GM18517 (cell line): ENCODE data around the gene CLPTM1L.
"Not testable (repeated sequence)": the region's sequence is repeated elsewhere in the genome, so short reads cannot be mapped to it uniquely, and the experiment has no call there.

ENCODE experiments used
- ATAC-seq: cut with Tn5 transposase; IDR thresholded peaks from one replicate; pipeline ENCODE4 v1.9.1; 2021; ENCODE audit warnings: mild to moderate bottlenecking, moderate library complexity; ENCODE audit not compliant: unreplicated experiment

CLPTM1L gene

DNA sequence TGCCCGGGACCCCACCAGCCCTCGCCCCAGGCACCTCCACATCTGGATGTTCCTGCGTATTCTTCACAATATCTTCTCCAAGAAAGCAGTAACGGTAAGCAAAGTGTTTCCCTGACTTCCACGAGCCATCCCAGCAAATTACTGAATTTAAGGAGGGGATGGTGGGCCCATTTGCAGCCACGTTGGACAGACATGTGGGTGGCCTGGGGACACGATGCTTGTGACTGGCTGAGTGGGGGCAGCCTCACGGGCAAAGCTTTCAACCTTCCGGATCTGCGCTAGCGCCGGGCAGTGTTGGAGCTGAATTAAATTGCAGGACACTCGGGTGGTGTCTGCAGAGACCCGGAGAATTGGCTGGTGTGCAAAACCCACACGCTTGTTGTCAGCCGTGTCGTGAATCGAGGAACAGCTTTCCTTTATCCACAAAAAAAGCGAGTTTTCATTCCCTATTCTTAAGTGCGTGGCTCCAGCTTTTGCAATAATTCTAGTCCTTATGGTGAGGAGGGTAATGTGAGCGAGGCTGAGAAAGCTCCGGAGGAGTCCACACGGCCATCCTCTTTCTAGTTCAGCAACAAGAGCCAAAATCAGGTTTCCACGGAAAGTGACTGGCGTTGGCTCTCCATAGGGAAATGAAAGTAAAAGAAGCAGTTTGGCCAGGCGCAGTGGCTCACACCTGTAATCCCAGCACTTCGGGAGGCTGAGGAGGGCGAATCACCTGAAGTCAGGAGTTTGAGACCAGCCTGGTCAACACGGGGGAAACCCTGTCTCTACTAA is 17.5 kb upstream of the CLPTM1L start:
- ATAC-seq, result no peak

DNA sequence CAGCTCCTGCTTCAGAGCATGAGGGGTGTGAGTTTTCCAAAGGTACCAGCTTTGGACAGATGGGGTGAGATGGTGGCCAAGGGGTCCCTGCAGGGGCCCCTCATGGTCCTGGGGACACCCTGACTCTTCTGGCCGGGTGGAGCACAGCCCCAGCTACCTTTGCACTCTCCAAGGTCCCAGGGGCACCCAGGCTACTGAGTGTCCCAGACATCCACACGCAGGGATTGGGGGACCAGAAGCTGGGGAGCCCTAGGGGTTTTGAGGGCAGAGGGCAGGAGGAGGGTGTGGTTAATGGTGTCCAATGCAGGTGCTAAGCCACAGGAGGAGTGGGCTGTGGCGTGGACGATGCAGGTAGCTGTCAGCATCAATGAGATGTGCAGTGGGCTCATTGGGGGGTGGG is 16.0 kb upstream of the CLPTM1L start:
- ATAC-seq, result no peak

DNA sequence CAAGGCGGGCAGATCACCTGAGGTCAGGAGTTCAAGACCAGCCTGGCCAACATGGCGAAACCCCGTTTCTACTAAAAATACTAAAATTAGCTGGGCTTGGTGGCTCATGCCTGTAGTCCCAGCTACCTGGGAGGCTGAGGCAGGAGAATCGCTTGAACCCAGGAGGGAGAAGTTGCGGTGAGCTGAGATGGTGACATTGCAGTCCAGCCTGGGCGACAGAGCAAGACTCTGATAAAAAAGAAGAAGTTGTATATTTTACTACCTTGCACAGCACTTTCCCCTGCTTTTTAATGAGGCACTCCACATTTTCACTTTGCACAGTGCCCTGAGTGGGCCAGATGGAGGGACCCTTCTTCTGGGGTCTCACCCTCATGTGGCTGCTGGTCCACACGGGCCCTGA is 15.5 kb upstream of the CLPTM1L start:
- ATAC-seq, result not testable (repeated sequence)

DNA sequence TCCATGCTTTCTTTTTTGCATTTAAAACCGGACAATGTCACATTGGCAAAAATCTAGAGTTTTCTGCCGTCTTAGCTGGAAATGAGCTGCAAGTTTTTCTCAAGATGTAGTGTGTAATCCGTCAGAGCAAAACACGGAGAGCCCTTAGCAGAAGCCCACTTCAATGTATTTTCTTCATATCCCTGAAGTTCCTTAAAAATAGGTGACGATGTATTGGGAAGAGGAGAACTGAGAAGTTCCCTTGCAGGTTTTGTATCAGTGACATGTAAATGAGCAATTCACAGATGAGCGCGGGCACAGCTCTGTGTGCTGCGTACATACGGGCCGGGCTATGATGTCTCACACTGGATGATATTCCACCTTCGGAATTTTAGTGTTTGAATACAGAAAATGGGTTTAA is 14.8 kb upstream of the CLPTM1L start:
- no peak for ATAC-seq

DNA sequence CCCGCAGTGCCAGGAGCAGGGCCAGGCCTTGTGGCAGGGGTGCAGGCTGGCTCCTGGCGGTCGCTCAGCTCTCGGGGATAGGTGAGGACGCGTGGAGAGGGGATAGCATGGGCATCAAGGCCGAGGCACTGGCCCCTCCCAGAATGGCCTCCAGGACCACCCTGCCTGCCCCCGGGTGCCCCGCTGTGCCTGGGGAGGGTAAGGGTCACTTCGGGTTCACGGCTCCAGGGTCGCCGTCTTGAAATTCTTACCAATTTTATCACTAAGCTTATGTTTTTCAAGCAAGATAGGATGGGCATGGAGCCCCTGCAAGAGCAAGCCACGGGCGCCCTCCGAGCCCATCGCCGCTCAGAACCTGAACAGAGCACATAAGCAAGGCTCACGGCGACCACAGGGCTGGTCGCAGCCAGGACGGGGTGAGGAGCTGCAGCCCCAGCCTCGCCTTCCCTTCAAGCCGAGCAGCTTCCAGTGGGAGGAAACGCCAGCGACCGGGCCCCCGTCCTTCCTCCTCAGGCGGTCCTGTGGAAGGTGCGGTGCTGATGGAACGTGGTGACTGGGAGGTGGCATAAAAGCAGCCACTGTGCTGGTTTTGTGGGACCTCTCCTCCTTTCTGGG is 14.2 kb upstream of the CLPTM1L start:
- ATAC-seq, result no peak

DNA sequence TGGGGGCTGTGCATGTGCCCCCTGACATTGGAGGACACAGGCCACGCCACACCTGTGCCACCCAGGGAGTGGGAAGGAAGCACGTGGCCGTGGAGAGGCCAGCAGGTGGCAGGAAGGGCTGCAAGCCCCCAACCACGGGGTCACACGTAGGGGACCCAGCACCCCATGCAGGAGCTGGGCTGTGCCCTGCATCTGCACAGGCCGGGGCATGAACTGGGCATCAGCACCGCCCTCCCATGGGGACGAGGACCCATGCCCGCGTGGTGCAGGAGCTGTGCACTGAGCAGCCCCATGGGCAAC is 13.8 kb upstream of the CLPTM1L start:
- ATAC-seq, result no peak

DNA sequence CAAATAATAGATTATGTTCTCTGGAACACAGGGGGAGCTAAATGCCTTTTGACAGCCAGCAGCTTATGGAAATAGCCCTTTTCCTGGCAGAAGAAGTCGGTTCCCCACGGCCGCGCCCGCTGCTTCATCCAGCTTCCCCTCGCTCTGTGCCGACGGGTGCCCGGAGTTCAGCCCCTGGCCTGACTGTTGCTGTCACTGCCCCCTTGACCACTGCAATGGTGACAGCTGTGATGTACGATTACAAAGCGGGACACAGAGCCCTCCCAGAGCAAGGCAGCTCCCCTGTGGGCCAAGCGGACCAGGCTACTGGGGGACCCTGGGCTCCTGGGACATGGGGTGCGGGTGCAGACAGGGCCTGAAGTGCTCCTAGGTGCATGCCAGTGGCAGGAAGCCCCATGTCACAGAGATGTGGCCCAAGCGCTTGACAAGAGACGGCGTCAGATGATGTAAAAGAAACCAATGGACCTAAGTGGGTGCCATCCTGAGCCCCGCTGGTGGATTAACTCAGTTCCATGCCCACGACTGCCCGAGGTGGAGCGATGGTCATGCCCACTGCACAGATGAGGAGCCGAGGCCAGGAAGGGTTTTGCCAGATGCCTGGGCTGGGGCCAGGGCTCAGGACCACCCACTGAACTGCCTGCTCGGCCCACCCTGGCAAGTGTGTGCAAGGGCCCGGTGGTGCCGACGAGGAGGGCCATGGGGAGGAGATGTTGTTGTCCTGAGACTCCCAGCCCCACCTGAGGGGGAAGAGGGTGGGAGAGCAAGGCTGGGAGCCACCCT is 13.2 kb upstream of the CLPTM1L start:
- ATAC-seq, result no peak

DNA sequence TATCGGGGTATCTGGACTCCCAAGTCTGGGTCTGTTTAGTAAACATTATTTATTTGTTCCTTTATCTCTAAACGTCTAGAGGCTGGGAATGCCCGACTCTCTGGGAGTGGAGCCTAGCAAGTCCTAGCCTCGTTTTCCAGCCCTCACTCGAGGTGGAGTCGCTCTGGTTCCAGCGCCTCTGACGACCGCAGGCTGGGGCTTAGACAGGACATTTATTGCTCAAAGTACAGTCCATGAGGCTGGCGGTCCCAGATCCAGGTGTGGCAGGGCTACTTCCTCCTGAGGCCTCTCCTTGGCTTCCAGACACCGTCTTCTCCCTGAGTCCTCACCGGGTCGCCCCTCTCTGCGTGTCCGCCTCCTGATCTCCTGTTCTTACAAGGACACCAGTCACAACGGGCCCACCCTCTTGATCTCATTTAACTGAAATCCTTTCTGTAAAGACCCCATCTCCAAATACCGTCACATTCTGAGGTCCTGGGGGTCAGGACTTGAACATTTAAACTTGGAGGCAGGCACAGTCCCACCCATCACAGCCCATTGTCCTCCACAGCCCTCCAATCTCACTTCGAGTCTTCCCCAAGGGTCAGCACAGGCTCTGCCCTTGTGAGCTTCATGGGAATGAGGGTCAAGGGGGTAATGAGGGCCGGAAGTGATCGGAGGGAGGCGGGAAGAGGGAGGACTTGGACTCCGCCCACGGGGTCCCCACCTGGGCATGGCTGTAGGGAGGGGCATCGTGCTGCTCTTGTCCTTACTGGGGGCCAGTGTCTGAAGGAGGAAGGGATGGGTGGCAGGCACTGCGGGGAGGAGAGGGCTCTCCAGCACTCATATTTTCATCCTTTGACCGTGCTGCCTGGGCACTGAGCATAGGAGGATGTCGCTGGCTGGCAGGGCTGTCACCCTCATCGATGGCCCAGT is 12.2 kb upstream of the CLPTM1L start:
- no peak for ATAC-seq

DNA sequence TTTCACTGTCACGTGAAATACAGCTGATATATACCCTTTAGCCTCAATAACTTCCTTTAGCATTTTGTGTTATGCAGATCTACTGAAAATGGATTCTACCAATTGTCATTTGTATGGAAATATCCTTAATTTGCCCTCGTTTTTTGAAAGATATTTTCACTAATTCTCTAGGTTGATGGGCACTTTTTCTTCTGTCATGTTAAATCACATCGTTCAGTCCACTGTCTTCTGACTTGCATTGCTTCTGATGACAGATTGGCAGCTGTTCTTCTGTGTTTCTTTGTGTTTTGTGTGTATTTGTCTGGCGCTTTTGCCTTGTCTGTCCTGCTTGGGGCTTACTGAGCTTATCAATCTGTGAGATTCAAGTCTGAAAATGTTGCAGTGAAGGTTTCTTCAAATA is 9.7 kb upstream of the CLPTM1L start:
- no peak for ATAC-seq

DNA sequence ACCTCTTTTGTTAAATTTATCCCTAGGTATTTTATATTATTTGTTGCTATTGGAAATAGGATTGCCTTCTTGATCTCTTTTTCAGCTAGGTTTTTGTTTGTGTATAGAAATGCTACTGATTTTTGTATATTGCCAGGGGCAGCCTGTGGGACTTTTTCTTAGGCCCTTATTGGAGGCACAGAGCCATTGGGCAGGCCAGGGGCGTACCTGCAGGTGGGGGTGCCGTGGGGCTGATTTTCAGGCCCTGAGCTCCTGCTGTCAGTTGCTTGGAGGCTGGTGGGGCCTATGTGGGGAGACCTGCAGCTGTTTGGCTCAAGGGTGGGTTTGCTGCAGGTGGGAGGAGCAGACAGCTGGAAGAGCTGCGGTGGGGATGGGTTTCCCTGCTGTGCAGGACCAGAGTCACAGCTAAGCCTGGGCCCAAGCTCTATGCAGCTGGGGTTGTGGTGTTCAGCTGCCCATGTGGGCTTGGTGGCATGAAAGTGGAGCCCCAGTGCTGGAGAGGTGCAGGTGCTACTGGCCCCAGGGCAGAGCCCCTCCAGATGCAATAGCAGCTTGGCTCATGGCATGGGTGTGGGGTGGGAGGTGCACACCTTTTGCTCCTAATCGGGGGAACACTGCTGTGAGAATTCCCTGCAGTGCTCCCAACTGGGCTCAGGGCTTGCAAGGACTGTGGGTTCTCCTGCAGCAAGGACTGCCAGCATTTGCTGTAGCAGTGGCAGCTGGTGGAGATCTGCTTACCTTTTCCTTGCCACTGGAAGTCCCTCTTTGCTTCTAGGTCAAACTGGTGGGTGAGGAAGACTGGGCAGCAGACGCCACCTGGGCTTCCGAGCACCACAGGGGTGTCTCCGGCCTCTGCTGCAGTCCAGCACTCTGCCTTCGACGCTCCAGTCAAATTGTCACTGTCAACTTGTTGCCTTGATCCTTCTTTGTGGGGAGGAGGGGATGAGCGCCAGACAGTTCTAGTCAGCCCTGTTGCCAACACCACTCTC is 7.6 kb upstream of the CLPTM1L start:
- no peak for ATAC-seq

DNA sequence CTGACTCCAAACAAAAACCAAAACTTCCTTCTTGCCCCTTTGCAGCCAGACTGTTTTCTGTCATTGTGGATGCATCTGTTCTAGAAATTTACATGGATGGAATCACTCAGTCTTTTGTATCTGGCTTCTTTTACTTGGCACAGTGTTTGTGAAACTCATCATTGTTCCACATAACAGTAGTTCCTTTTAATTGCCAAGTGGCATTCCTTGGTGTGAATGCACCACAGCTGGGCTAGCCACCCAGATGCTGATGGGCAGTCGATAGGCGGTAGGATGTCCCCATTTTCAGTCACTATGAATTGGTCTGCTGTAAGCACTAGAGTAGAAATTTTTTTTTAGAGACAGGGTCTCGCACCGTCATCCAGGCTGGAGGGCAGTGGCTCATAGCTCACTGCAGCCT is 6.3 kb upstream of the CLPTM1L start:
- no peak for ATAC-seq

DNA sequence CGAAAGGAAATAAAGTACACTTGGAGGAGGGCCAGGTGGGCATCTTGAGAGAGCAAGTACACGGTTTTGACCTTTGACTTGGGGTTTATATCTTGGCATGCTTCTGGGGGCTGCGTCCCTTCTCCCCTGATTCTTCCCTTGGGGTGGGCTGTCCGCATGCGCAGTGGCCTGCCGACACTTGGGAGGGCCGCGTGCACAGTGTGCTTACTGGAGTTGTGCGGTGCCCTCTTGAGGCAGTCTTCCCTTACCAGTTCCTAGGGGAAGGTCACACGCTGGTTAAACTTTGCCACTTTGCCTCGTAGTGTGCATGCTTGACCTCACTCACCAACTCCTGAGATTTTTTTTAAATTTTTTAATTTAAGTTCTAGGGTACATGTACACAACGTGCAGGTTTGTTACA is 4.3 kb upstream of the CLPTM1L start:
- no peak for ATAC-seq

DNA sequence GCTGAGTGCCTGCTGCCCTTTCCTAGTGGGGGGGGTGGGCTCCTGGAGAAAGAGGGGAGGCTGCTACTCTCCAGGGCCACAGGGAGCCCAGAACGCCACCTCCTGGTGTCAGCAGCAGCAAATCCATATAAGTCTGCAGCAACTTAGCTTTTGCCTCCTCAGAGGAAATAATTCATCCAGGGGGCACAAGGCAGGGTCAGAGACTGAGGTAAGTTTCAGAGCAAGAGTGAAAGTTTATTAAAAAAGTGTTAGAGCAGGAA is 4.0 kb upstream of the CLPTM1L start:
- no peak for ATAC-seq

DNA sequence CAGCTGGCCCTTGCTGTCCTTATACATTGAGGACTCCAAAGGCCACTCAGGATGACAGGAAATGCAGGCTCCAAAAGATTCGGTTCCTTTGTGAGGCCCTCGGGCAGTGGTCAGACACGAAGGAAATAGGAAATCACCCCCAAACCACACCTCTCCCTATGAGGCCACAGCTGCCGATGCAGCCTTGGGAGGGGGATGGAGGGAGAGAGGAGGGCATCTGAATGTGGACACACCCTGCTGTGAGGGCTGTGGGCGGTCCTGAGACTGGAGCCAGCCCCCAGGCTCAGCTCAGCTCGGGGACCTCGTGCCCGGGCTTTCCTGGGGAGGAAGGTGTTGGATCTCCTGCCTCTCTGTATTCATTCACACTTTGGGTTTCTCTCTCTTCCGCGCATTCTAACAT is 2.7 kb upstream of the CLPTM1L start:
- ATAC-seq, result no peak

DNA sequence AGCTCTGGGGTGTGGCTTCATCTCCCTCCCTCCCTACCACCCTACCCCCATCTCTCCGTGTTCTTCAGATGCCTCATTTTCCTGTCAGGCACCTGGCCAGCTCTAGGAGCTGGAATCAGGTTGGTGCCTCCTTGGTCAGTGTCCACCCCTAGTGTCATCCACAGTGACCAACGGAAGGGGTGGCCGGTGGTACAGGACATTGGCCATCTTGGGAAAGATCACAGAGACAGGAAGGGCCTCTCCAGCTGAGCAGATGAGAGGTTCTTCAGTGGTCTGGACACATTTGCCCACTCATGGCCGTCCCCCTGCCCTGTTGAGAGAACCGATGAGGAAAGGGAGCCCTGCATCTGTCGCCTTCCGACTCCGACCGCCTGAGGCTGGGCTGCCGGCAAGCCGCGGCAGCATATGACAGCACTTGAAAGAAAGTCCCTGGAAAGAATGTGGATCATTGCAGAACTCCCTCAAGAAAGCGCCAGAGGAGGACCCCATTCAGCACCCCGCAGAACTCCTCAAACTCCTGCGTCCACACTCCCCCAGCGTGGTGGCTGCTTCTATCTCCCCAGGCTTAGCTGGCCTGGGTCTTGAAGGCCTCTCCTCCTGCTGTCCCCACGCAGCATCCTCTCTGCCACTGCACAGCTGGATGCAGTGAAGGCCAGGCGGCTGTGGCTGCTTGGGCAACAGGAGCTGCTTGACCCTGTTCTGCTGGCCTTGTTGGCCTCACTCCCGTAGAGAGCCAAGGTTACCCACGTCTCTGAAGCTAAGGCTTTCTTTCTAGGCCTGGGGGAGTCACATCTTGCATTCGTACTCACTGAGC is 1.9 kb upstream of the CLPTM1L start:
- ATAC-seq, result no peak

DNA sequence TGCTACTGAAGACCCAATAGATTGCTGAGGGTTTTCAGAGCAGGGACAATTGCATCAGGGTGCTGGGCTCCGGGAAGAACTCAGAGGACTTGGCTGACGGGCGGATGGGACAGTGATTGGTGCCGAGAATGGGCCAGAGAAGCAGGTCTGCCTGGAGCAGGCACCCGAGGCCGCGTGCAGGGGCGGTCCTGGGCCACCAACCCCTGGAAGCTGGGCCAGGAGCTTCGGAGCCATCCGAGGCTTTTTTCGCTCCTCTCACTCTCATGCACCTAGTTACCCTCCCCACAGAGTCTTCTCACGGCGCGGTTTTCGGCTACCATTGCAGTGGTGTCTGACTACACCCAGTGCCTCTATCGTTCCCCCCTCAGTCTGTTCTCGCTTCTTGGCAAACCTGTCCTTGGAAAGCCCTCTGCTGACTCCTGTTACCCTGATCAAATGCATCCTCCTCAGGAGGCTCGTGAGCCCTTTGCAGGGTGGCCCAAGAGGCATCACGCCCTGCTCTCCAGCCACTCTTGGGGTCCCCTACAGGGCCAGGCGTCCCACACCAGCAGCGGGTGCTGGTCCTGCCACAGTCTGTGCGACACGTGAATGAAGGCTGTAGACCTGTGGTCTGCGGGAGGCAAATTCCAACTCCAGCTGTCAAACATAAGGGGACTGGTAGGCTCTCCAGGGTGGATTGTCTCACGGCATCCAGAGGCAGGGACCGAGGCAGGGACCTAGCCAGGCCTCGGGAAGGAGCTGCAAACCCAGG is 1.2 kb upstream of the CLPTM1L start:
- ATAC-seq, result no peak

DNA sequence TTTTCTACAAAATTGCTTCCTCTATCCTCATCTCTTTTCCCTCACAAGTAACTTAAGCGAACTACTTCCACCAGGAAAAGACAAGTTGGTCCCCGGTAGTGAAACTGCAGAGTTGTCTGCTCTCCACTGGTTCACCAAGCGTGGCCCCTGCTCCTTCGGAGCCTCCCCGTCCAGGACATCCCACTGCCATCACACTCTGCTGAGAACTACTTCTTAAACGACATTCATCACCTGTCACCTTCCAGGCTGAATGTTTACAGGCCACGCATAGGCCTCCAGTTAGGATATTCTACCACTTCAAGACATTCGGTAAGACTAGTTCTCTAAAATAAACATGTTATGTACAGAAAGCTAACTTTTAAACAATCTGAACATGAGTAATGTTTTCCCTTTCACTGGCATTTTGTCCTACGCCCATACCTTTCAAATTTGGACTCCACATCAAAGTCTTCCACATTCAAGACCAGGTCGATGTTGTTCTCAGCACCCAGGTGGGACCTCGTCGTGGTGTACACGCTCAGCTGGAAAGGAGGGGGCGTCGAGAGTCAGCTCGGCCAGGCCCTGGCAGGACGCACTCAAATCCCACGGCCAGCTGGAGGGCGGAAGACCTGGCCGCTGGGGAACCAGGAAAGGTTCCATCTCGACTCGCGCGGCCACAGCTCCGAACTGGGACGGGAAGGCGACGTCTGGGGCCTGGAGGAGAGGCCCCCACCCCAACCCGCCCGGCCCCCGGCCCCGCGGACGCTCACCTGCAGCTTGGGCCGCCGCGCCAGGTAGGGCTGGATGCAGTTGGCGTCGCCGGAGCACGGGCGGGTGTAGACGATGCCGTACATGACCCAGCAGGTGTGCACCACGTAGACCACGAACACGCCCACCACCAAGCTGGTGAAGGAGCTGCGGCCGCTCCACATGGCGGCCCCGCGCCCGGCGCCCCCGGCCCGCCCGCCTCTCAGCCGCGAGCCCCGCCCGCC is 683 bp downstream of the CLPTM1L start:
- peak; percentile 21 for ATAC-seq

DNA sequence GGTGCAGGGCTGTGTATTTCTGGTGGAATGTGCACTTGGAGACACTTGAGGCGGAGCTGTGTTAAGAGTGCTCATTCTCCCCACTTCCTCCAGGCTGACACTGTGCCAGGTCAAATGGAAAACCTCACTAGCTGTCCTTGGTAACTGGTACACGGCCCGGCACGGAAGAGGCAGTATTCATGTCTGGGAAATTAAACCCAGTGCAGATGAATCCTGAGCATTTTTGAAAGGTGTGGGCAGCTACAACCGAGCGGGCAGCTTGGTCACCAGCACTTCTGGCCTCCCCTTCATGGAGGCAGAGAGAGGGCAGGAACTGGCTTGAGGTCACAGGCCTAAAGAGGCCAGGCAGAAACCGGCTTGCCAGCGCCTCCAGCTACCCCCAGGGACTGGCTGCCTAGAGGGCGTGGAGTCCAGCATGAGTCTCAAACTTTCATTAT is 1.6 kb downstream of the CLPTM1L start:
- ATAC-seq, result no peak
